CD14-positive monocyte (primary cell): ENCODE measurements around the gene UST. TPM values are rescaled to one million over a fixed set of nuclear protein-coding genes. Genes with fewer than 3 reads are reported as not detected.

Experiments
- DNase-seq, 3 donors: peaks; one replicate each; pipeline ENCODE4 v3.0.0-alpha.2; 2011 to 2022
- H2AFZ ChIP-seq: 2 replicates; pipeline ENCODE4 v1.6.0; 2012; ENCODE audit warnings: mild to moderate bottlenecking, low read depth, low read length, inconsistent platforms; ENCODE audit not compliant: insufficient read depth, poor library complexity, severe bottlenecking
- H3K27ac ChIP-seq, 2 donors: 1 replicate in 1 of 2; 2 replicates in 1 of 2; pipeline ENCODE4 v1.5.1; 2012 to 2013; ENCODE audit warnings: low read length in 2 of 2, control low read depth in 1 of 2, inconsistent platforms in 1 of 2, low read depth in 1 of 2, mild to moderate bottlenecking in 1 of 2
- H3K27me3 ChIP-seq, 2 donors: one replicate each; pipeline versions ENCODE4 v1.6.0 to v1.6.1; 2011 to 2013; ENCODE audit warnings: low read length in 2 of 2; ENCODE audit not compliant: control insufficient read depth in 2 of 2, insufficient read depth in 2 of 2
- H3K36me3 ChIP-seq, 2 donors: replicated peaks in 1 of 2; 1 replicate in 1 of 2; 2 replicates in 1 of 2; pipeline versions ENCODE4 v1.5.1 to v1.6.1; 2012 to 2013; ENCODE audit warnings: low read length in 2 of 2, control low read depth in 1 of 2, inconsistent platforms in 1 of 2, mild to moderate bottlenecking in 1 of 2; ENCODE audit not compliant: insufficient read depth in 2 of 2, control insufficient read depth in 1 of 2
- H3K4me1 ChIP-seq, 2 donors: 1 replicate in 1 of 2; 2 replicates in 1 of 2; pipeline versions ENCODE4 v1.5.1 to v1.6.1; 2012 to 2013; ENCODE audit warnings: low read length in 2 of 2, control low read depth in 1 of 2, inconsistent platforms in 1 of 2, mild to moderate bottlenecking in 1 of 2, moderate library complexity in 1 of 2; ENCODE audit not compliant: insufficient read depth in 2 of 2, control insufficient read depth in 1 of 2
- H3K4me2 ChIP-seq: replicated peaks from 2 replicates; pipeline ENCODE3; 2012; ENCODE audit warnings: low read length, moderate library complexity, mild to moderate bottlenecking; ENCODE audit not compliant: poor library complexity, severe bottlenecking; ENCODE audit errors: extremely low read depth
- H3K4me3 ChIP-seq, 3 experiments: fragments of 200-600 bp in 1 of 3; sonication (generic) in 1 of 3; replicated peaks in 1 of 3; 1 replicate in 2 of 3; 2 replicates in 1 of 3; pipeline ENCODE4 v1.5.1; 2011 to 2013; ENCODE audit warnings: low read length in 3 of 3, mild to moderate bottlenecking in 3 of 3, control low read depth in 2 of 3, low read depth in 2 of 3, inconsistent platforms in 1 of 3, moderate library complexity in 1 of 3
- H3K79me2 ChIP-seq: 2 replicates; pipeline ENCODE4 v1.6.0; 2012; ENCODE audit warnings: mild to moderate bottlenecking, control low read depth, inconsistent platforms, low read length, moderate library complexity; ENCODE audit not compliant: insufficient read depth
- H3K9ac ChIP-seq: 2 replicates; pipeline ENCODE4 v1.6.0; 2017; ENCODE audit warnings: low read length, mild to moderate bottlenecking; ENCODE audit not compliant: insufficient read depth, poor library complexity, severe bottlenecking
- H3K9me3 ChIP-seq, 2 donors: replicated peaks in 1 of 2; 1 replicate in 1 of 2; 2 replicates in 1 of 2; pipeline versions ENCODE4 v1.5.1 to v1.6.1; 2012 to 2013; ENCODE audit warnings: low read length in 2 of 2, control low read depth in 1 of 2; ENCODE audit not compliant: control insufficient read depth in 1 of 2, insufficient read depth in 1 of 2
- H4K20me1 ChIP-seq: 2 replicates; pipeline ENCODE4 v1.6.0; 2012; ENCODE audit warnings: mild to moderate bottlenecking, low read length, control low read depth, moderate library complexity; ENCODE audit not compliant: insufficient read depth
- H3K27ac Mint-ChIP-seq, 7 donors: one replicate each; pipeline ENCODE4 v1.8.0; 2020; ENCODE audit warnings: mild to moderate bottlenecking in 7 of 7, mixed read lengths in 7 of 7, moderate library complexity in 6 of 7, inconsistent platforms in 2 of 7
- H3K27me3 Mint-ChIP-seq, 3 donors: one replicate each; pipeline ENCODE4 v1.8.0; 2021 to 2022; ENCODE audit warnings: low read depth in 3 of 3, mild to moderate bottlenecking in 3 of 3, mixed read lengths in 3 of 3, moderate library complexity in 3 of 3, inconsistent platforms in 1 of 3
- H3K36me3 Mint-ChIP-seq, 2 donors: one replicate each; pipeline ENCODE4 v1.8.0; 2020; ENCODE audit warnings: mixed read lengths in 2 of 2, inconsistent platforms in 1 of 2, mild to moderate bottlenecking in 1 of 2
- H3K4me1 Mint-ChIP-seq: one replicate; pipeline ENCODE4 v1.8.0; 2020; ENCODE audit warnings: mild to moderate bottlenecking, mixed read lengths
- H3K4me3 Mint-ChIP-seq, 2 donors: one replicate each; pipeline ENCODE4 v1.8.0; 2020; ENCODE audit warnings: mild to moderate bottlenecking in 2 of 2, mixed read lengths in 2 of 2, moderate library complexity in 1 of 2
- H3K9me3 Mint-ChIP-seq, 7 donors: one replicate each; pipeline ENCODE4 v1.8.0; 2020 to 2022; ENCODE audit warnings: mixed read lengths in 7 of 7, mild to moderate bottlenecking in 6 of 7, moderate library complexity in 6 of 7, inconsistent platforms in 2 of 7
- CTCF ChIP-seq: fragments of 200-600 bp; IDR thresholded peaks from one replicate; pipeline ENCODE4 v1.8.0; 2022; ENCODE audit warnings: antibody characterized with exemption, mild to moderate bottlenecking
- WGBS: methylation state at CpG from one replicate; pipeline ENCODE4 v1.1.5; 2013; ENCODE audit warnings: missing lambda C conversion rate; ENCODE audit not compliant: insufficient coverage; 5-methylcytosine and 5-hydroxymethylcytosine counted together
- intact Hi-C, 2 donors: fragments of 100-400 bp; cut with micrococcal nuclease; formaldehyde crosslinking; loops; one replicate each; pipeline versions ENCODE4 v1.15.0 to v1.15.1; 2023
- polyA plus RNA-seq, 3 donors: library from polyadenylated mRNA; depleted of rRNA in 1 of 3; unstranded in 2 of 3; stranded (reverse) in 1 of 3; fragments of 300-500 nt in 2 of 3; fragments of >200 nt in 1 of 3; fragmentation: Illumina TruSeq in 2 of 3; gene quantifications; 1 replicate in 2 of 3; 2 replicates in 1 of 3; pipeline ENCODE4 v1.2.3, GENCODE V29; 2012 to 2021

Gene UST
- polyA plus RNA-seq, 3 donors: 0.33 to 0.53 (median 0.48) TPM

- no peaks in the 10 kb centered on the region for H3K79me2 ChIP-seq
- peak; percentile 42 to 75 (median 46) for DNase-seq
- no peaks in the 10 kb centered on the region for H3K9me3 ChIP-seq
- H3K27ac Mint-ChIP-seq: peak overlapping the region; percentile 69 to 84 (median 79)
- H3K4me2 ChIP-seq: peak overlapping the region; percentile 30
- H3K9me3 Mint-ChIP-seq: no peaks in the 10 kb centered on the region
- WGBS: no CpG with 5 or more reads among the region's 2 CpGs
- H2AFZ ChIP-seq: peak overlapping the region; percentile 5
- no peaks in the 10 kb centered on the region for H3K27me3 ChIP-seq
- H3K4me3 ChIP-seq: peak overlapping the region in 1 of 3 experiments; percentile 10
- H3K9ac ChIP-seq: no peak overlapping the region
- H3K36me3 Mint-ChIP-seq: peaks cover 0 to 2% of the 10 kb centered on the region in 2 donors
- H3K36me3 ChIP-seq: no peaks in the 10 kb centered on the region
- H4K20me1 ChIP-seq: no peaks in the 10 kb centered on the region
- peaks cover 35 to 38% of the 10 kb centered on the region in 2 donors for H3K4me1 ChIP-seq
- peaks cover 0 to 2% (median 0%) of the 10 kb centered on the region in 3 donors for H3K27me3 Mint-ChIP-seq
- H3K27ac ChIP-seq: peak overlapping the region; percentile 48 to 76
- TF ChIP-seq CTCF: no peak
- peak overlapping the region in 1 of 2 donors; percentile 22 for H3K4me3 Mint-ChIP-seq
- intact Hi-C loops: no loop called here
- peaks cover 48% of the 10 kb centered on the region for H3K4me1 Mint-ChIP-seq
Measured at GRCh38 chr6:149111556-149112115, 364.8 kb downstream of the UST start.

DNA sequence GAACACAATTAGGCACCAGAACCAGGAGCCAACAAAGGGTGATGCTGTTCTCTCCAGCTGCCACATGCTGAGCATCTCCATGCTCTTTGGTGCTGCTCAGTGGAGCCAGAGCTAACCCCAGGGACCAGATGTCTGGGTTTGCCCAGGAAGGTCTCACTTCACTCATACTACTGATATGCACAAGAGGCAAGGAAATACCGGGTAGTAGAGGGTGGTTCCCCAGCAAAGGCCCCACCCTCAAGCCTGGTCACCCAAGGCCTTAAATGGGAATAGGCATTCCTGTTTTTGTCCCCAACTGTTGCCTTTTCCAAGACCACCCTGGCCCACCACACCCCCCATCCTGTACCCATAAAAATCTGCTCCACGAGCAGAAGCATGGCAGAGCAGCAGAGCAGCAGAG is 366.1 kb downstream of the UST start:
- Mint-ChIP-seq H3K36me3 (peaks cover 0 to 2% of the 10 kb centered on the region in 2 donors), H3K4me3 (no peak overlapping the region), H3K27ac (peak overlapping the region in 3 of 7 donors; percentile 7 to 74 (median 42)), H3K27me3 (peaks cover 0 to 2% (median 0%) of the 10 kb centered on the region in 3 donors), H3K9me3 (no peaks in the 10 kb centered on the region), H3K4me1 (peaks cover 48% of the 10 kb centered on the region)
- Histone ChIP-seq H3K27ac (no peak overlapping the region), H3K9me3 (no peaks in the 10 kb centered on the region), H2AFZ (no peak overlapping the region), H3K4me2 (no peak overlapping the region), H3K4me1 (peaks cover 35 to 38% of the 10 kb centered on the region in 2 donors), H4K20me1 (no peaks in the 10 kb centered on the region), H3K36me3 (no peaks in the 10 kb centered on the region), H3K9ac (no peak overlapping the region), H3K27me3 (no peaks in the 10 kb centered on the region), H3K4me3 (no peak overlapping the region), H3K79me2 (no peaks in the 10 kb centered on the region)
- no peak for DNase-seq
- no peak for TF ChIP-seq CTCF
- intact Hi-C loops: no loop called here
- no CpG with 5 or more reads among the region's 2 CpGs for WGBS
